ENCODE results near the gene SLC39A1.
"Not testable (repeated sequence)": the region's sequence is repeated elsewhere in the genome, so short reads cannot be mapped to it uniquely, and the experiment has no call there.

Gene SLC39A1

GRCh38 chr1:153929426-153929825 lies 33.9 kb downstream of the SLC39A1 start:
- DNase-seq (ENCODE audit: low spot score), result no peak

- DNase-seq (ENCODE audit: low spot score), result no peak
Measured at GRCh38 chr1:153928791-153929341, 34.5 kb downstream of the SLC39A1 start.

DNA sequence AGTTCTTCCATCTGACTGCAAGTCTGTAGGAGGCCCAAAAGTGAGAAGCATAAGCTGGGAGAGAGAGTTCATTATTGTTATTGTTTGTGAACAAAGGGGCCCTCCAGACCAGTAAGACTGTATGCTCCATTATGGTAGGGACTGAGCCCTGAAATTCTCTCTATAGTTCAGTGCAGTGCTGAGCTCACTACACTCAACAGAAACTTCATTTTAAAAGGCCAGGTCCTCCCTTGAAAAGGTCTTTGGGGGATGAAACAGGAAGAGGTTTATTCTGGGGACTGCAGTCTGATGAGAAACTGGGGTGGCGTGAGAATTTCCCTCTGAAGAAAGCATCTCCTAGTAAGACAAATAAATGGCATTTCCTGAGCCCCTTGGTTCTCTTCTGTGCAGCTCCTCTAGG lies 35.1 kb downstream of the SLC39A1 start:
- no peak for DNase-seq (ENCODE audit: low spot score)

DNA sequence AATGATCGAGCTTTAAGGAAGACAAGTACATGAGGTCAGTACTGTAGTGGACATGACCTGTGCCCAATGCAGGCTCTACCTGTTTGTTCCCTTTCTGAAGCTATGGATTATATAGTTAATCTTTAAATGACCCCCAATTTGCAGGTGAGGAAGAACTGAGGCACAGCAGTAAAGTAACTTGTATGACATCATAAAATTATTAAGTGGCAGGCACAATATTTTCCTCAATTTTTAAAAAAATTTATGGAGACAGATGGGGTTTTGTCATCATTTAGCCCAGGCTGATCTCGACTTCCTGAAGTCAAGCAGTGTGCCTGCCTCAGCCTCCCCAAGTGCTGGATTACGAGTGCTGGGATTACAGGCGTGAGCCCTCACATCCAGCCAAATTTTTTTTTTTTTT lies 36.9 kb downstream of the SLC39A1 start:
- DNase-seq (ENCODE audit: low spot score), result no peak

DNA sequence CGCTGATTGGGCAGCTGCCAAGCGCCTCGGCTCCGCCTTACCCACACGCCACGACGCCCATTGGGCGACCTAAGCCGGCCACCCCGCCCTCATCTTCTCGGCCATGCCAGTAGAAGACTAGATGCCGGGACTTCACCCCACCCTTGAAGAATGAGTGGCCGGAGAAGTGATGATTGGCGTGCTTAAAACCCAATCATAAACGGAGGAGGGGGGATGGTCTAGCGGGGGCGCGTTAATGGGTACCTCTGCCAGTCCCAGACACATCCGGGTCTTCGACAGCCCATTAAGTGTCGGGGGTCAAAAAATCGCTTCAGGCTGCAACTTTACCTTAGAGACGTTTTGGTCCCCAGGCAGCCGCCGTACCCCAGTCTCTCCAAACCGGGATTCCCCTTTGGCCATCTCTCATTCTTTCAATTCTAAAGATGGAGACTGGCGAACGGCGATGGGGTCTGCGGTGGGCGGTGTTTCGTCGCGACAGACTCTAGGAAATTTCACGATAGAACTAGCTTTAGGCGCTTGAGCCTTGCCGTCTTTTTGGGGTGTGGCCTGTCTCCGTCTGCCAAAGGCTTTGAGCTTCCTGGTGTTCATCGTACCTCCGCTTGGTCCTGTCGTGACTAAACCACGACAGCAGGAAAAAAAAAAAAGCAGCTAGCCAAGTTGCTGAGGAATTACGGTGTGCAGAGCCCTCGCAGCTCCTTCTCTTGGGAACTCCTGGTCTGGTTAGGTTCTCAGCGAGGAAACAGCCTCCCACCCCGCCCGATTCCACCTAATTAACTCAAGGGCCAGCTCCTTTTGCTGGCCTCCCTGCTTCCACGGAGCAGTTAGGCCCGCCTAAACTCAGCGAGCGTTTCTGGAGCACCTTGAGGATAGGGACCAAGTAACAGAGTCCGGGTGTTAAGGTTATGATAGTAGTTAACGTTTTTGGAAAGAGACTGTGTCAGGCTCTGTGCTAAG lies 40.1 kb downstream of the SLC39A1 start, which contains the start of gene GATAD2B:
GATAD2B (minus strand) TSS at position 1 of the 954 bp plus-strand sequence. CDS start 94,625 bp downstream, outside the sequence.
- DNase-seq (ENCODE audit: low spot score), result peak; percentile 100

DNA sequence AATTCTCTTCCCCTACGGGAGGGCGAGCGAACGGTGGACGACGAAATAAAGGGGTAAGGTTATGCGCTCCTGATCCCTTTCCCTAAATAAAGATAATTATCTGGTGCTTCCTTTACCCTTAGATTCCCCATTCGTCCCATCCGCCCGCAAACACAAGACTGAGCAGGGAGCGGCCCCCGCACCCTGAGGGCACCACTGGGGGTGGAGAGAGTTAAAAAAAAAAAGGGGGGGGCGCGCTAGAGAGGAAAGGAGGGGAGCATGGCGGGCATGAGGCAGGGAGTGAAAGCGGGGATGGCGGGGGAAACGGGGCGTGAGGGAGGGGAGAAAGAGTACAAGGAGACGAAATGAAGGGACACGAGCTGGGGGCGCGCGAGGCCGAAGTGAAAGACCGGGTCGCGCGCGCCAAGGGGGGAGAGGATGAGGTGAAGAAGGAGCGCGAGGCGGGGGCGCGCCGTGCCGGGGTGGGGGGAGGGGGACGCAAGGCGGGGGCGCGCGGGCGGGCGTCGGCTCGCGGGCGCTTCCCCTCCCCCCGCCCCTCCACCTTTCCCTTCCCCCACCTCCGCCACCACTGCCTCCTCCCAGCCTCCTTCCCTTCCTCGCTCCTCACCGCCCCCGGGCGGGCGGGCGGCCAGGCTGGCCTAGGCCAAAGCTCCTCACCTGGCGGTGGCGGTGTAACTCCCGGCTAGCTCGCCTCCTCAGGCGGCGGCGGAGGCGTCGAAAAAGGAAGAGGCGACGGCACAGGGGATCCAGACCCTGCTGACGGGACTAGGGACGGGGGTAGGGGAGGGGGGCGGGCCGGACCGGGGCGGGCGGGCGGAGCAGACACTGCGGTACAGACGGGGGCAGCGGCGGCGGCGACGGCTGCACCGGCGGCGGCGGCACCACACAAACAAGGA lies 41.0 kb downstream of the SLC39A1 start:
- DNase-seq (ENCODE audit: low spot score), result peak; percentile 78

- DNase-seq (ENCODE audit: low spot score), result no peak
Measured at GRCh38 chr1:153921803-153922075, 41.6 kb downstream of the SLC39A1 start.

- no peak for DNase-seq (ENCODE audit: low spot score)
Measured at GRCh38 chr1:153921080-153921802, 42.1 kb downstream of the SLC39A1 start.

DNA sequence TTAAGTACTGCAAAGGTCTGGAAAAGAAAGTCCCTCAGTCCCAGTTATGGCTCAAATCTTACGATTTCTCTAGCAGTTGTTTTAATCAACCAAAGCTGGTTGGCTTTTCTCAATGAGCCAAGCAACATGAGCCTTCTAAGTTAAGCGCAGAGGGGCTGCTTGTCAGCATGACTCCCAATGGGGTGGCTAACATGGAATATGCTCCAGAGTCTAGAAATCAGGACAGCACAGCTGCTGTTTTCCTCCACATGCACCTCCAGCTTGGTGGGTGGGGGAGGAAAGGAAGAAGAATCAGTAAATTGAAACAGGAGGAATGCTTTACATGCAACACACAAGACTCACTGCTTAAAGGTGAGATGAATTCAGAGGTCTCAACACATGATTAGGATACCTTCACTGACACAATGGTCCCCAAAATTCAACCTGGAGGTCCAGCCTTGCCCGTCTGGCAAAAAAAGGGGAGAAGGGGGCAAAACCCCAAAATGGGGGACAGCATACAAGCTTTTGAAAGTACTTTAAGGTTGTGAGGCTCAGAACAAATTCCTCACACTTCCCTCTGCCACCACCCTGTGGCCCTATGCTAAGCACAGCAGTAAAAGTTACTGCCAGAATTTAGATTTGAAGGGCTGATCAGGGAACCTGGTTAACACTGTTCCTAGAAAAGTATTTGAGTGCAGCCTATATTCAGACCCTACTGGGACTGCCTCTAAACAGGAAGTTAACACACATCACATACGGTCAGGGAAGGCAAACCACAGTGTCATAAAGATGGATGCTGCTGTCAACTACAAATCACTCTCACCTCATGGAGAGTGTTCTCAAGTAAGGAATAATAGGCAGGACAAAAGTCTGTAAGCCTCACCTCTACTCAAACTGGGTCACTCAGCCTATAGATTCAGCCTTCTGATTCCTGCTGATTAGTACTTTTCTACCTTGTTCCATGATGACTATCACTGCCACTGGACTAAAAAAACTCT lies 43.2 kb downstream of the SLC39A1 start:
- DNase-seq (ENCODE audit: low spot score), result peak; percentile 51

GRCh38 chr1:153916297-153916696 lies 47.0 kb downstream of the SLC39A1 start:
- no peak for DNase-seq (ENCODE audit: low spot score)

GRCh38 chr1:153912349-153912748 lies 51.0 kb downstream of the SLC39A1 start:
- no peak for DNase-seq (ENCODE audit: low spot score)

DNA sequence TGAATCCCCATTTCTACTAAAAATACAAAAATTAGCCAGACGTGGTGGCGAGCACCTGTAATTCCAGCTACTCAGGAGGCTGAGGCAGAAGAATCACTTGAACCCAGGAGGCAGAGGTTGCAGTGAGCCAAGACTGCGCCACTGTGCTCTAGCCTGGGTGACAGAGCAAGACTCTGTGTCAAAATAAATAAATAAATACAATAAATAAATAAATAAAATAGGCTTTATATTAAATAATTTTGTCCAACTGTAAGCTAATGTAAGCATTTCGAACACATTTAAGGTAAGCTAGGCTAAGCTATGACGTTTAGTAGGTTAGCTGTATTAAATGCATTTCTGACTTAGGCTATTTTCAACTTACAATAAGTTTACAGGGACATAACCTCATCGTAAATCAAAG lies 52.8 kb downstream of the SLC39A1 start:
- DNase-seq (ENCODE audit: low spot score), result not testable (repeated sequence)
